Lower lobe of right lung (tissue), 2 donors: ENCODE measurements around the gene PDLIM7. TPM values are rescaled to one million over a fixed set of nuclear protein-coding genes. Genes with fewer than 3 reads are reported as not detected.

Source experiments
- ATAC-seq, 2 donors: fragments of 200-7000 bp; cut with Tn5 transposase; one replicate each; pipeline ENCODE4 v1.9.1; 2020 to 2022; ENCODE audit warnings: mild to moderate bottlenecking in 2 of 2, moderate library complexity in 2 of 2
- DNase-seq: peaks from one replicate; pipeline ENCODE4 v3.0.0-alpha.2; 2020
- H3K27ac ChIP-seq: fragments of 200-600 bp; one replicate; pipeline ENCODE4 v1.8.0; 2022
- H3K27me3 ChIP-seq: fragments of 200-600 bp; one replicate; pipeline ENCODE4 v1.8.0; 2022; ENCODE audit warnings: low read depth
- H3K36me3 ChIP-seq: fragments of 200-600 bp; one replicate; pipeline ENCODE4 v1.8.0; 2022; ENCODE audit warnings: mild to moderate bottlenecking
- H3K4me1 ChIP-seq: fragments of 200-600 bp; one replicate; pipeline ENCODE4 v1.8.0; 2022
- H3K4me3 ChIP-seq: fragments of 200-600 bp; one replicate; pipeline ENCODE4 v1.8.0; 2022; ENCODE audit warnings: mild to moderate bottlenecking
- H3K9me3 ChIP-seq: fragments of 200-600 bp; one replicate; pipeline ENCODE4 v1.8.0; 2022
- CTCF ChIP-seq: fragments of 200-600 bp; IDR thresholded peaks from one replicate; pipeline ENCODE4 v1.8.0; 2022; ENCODE audit warnings: antibody characterized with exemption, mild to moderate bottlenecking
- intact Hi-C: fragments of 100-400 bp; cut with DNase I; formaldehyde crosslinking; loops from one replicate; pipeline ENCODE4 v1.11.0; 2022
- total RNA-seq: library from RNA; stranded (reverse); fragmentation: NEBNext Ultra II Directional; extraction: Animal tissue kit (Norgen Biotek cat#: 25700); gene quantifications from one replicate; pipeline ENCODE4 v1.2.1, GENCODE V29; 2021
- donor health status: DM: no; HTN: yes; CAD: no; lungs with severe emphysema.

PDLIM7 gene
- total RNA-seq, 1 donor from 2014 or later: 47.1 TPM

GRCh38 chr5:177473443-177474001 lies 23.9 kb downstream of the PDLIM7 start, which contains the start of gene DBN1:
Gene DBN1, minus strand, starts transcription at chr5:177473634. Its CDS starts 113 bp downstream, at chr5:177473521.
- Histone ChIP-seq H3K27me3 (peaks cover 11% of the 10 kb centered on the region), H3K4me1 (peaks cover 21% of the 10 kb centered on the region)
- DNase-seq: no peak

GRCh38 chr5:177472460-177473442 lies 24.7 kb downstream of the PDLIM7 start:
- no peak for TF ChIP-seq CTCF
- Histone ChIP-seq H3K27ac (peak overlapping the region; percentile 69), H3K4me3 (peak overlapping the region; percentile 69), H3K4me1 (peaks cover 15% of the 10 kb centered on the region), H3K27me3 (peaks cover 11% of the 10 kb centered on the region), H3K36me3 (peaks cover 5% of the 10 kb centered on the region), H3K9me3 (no peaks in the 10 kb centered on the region)
- no peak for DNase-seq
- ATAC-seq: peak; percentile 48 to 64
- intact Hi-C loops: no loop called here

More at GRCh38 chr5:177473443-177474001, 23.9 kb downstream of the PDLIM7 start, which contains the start of gene DBN1:
- peak within 1 kb of the TSS; percentile 69 for H3K27ac ChIP-seq
- H3K36me3 ChIP-seq: no peaks in the 10 kb centered on the region
- no peak for TF ChIP-seq CTCF
- peak within 1 kb of the TSS; percentile 69 for H3K4me3 ChIP-seq
- H3K9me3 ChIP-seq: no peaks in the 10 kb centered on the region
- intact Hi-C loops: no loop called here
- ATAC-seq: peak; percentile 65 to 80

- Histone ChIP-seq H3K27ac (no peak overlapping the region), H3K27me3 (peaks cover 11% of the 10 kb centered on the region), H3K36me3 (peaks cover 14% of the 10 kb centered on the region), H3K9me3 (no peaks in the 10 kb centered on the region), H3K4me3 (peak overlapping the region; percentile 69), H3K4me1 (peaks cover 15% of the 10 kb centered on the region)
- ATAC-seq: no peak
- intact Hi-C loops: no loop called here
- no peak for TF ChIP-seq CTCF
- DNase-seq: no peak
Measured at GRCh38 chr5:177471610-177472356, 25.6 kb downstream of the PDLIM7 start.

- no peak for TF ChIP-seq CTCF
- peaks cover 22% of the 10 kb centered on the region for H3K36me3 ChIP-seq
- ATAC-seq: no peak
- intact Hi-C loops: no loop called here
- DNase-seq: no peak
- peaks cover 15% of the 10 kb centered on the region for H3K4me1 ChIP-seq
- peaks cover 11% of the 10 kb centered on the region for H3K27me3 ChIP-seq
- no peak overlapping the region for H3K27ac ChIP-seq
- H3K9me3 ChIP-seq: no peaks in the 10 kb centered on the region
- no peak overlapping the region for H3K4me3 ChIP-seq
Measured at GRCh38 chr5:177470759-177471536, 26.5 kb downstream of the PDLIM7 start.
